SK-N-DZ (cell line): Measurements from ENCODE around the gene UXS1.

Experiments
- DNase-seq: peaks from one replicate; pipeline ENCODE4 v3.0.0-alpha.2; 2015; ENCODE audit warnings: low spot score

UXS1 gene

DNA sequence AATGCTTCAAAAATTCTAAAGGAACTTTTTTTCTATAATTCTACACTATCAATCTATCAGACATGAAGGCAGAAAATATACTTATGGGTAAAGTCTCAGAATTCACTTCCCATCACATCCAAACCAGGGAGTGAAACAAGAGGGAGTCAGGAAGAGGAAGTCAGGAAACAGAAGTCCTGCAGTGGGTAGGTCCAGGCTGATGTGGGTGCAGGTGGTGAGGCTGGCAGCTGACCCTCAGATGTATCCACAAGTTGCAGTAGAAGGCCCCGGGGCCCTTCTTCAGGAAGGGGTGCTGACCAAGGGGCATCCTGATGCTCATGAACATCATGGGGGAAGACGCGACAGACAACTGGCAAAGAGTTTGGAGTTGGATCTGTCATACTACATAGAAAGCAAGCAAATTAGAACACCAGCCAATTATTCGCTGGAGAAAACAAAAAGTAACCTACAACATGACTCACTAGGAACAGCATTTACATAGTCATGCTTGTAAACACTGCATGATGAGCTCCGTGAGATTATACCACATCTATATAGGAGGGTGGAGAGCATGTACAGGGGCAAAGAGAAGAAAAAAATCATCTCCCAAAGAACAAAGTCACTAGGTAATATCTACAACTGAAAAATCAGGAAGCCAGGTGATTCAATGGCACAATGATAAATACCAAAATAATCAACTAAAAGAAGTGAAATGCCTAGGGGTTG is 4.2 kb downstream of the UXS1 start:
- no peak for DNase-seq

DNA sequence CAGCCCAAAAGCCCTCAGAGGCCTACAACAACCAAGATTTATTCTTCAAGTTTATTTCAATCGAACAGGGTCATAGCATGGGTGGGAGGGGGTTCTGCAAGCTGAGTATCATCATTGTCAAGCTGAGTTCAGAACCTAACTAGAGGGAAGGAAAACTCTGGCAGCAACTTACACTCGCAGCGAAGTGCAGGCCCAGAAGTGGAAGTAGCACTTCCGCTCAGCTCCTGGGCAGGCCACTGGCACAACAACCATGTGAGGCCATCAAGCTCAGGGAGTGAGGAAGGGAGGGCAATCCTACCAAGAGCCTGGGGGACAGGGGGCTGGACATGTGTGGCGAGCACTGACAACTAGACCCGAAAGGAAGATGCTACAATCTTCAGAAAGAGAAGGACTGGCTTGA is 4.8 kb downstream of the UXS1 start:
- no peak for DNase-seq

DNA sequence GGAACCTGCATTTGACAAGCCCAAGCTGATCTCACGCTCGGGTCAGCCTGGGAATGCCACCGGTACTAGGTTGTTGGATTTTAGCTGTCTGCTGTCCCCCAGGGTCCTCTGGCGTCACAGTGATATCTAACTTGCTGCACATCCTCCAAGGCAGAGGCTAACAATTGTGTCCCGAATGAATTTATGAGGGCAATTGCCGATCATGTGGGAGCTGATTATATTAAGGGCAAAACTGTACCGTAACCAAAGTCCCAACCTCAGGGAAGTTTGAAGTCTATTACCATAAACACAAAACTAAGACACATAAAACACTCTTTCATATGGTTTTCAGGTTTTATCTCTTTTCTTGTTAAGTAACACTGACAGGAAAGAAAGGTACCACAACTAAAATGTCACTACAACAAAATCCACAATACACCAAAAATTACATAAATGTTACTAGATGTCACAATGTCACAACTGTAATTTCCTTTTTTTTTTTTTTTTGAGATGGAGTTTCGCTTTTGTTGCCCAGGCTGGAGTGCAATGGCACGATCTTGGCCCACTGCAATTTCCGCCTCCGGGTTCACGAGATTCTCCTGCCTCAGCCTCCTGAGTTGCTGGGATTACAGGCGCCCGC is 6.7 kb downstream of the UXS1 start:
- no peak for DNase-seq

DNA sequence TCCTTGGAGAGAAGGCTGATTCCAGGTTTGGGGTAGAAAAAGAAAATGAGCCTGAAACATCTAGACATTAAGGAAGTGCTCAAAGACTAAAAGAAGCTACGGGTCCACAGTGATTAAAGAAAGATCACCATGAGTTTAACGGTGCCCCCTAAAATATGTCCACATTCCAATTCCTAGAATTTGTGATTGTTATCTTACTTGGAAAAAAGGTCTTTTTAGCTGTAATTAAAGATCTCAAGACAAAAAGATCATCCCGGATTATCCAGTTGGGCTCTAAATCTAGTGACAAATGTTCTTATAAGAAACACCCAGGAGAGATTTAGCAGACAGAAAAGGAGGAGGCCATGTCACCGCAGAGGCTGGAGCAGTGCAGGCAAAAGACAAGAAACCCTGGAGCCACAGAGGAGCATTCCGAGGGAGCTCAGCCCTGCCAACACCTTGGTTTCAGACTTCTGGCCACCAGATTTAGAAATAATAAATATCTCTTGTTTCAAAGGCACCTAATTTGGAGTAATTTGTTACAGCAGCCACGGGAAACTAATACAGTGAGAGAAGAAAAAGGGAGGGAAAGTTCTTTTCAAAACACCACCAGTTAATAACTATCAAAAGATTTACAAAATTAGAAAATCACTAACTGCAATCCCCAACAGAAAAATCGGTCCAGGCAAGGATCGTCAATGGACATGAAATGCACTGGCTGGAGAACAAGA is 8.5 kb downstream of the UXS1 start:
- no peak for DNase-seq

DNA sequence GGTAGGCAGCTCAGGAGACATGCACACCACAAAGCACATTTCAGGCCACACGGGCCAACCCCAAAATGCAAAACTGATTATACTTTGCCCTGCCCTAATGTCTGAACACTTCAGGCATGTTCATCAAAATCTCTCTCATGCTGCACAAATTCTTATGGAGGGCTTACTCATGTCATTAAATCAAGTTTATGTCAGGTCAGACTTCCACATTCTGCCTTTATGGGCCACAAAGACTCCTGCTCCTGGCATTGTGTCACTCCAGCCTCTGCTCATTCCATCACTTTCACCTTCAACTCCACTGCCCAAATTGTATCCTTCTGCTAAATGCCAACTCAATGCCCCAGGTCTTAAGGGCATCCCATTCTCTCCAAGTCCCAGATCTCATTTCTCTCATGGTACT is 9.2 kb downstream of the UXS1 start:
- DNase-seq = no peak

DNA sequence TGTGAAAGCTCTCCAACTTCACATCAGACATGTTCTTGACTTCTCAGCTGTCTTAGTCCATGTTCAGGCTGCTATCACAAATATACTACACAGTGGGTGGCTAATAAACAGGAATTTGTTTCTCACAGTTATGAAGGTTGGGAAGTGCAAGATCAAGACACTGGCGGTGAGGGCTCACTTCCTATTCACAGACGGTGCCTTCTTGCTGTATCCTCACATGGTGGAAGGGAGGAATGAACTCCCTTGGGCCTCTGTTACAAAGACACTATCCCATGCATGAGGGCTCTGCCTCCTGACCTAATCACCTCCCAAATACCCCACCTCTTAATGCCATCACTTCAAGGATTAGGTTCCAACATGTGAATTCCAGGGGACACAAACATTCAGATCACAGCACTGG is 9.7 kb downstream of the UXS1 start:
- no peak for DNase-seq

DNA sequence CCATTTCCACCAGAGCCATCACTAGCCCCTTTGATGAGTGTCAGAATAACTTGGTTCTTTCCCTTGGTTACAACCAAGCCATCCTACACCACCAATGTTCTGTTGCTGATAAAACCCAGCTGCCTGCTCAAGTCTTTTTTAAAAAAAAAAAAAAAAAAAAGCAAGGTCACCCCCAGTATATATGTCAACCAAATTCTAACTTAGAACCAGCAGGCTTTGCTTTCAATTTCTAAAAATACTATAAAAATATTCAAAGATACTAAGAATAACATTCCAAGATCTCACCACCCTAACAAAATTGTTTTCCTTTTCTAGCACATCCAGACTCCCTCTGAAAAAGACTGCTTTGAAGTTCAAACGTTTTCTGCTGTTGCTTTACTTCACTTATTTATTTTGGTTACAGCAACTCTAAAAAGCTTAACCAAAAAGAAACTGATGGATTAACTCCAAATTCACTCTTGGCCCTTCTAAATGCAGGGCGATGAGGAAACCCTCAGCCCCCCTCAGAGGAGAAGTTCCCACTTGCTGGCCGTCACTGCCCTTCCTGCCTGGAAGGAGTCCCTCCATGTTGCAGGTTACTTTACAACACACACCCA is 10.9 kb downstream of the UXS1 start:
- no peak for DNase-seq

DNA sequence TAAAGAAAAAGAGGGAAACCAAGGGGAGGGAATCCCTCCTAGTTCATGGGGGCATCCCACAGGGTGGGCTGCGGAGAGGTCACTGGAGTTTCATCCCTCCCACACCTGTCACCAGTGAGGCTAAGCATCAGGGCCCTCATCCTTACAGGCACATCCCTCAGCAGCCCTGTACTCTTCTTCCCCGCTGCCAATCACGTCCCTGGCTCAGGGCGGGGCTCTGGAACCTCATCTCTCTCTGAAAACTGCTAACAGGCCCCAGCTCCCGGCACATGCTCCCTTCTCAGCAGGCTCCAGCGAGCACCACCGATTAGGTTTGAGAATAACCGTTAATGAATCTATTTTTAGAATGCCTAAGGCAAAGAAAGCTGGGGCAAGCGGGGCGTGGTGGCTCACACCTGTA is 13.0 kb downstream of the UXS1 start:
- no peak for DNase-seq

DNA sequence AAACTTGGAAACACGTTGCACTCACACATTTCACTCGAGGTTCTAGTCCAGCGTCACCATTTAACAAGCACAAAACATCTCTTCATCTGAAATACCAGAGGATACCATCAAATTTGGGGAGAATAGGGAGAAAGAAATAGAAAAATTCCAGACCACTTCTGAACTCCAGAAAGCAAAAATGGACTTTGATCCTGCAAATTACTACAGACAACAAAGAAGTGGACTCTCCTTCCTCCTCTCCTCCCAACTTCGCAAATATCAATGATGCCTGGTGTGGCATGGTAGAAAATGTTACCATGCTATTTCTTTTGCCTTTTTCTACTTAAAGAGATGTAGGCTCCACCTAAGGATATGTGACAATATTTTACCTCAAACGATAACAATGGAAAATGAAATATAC is 13.5 kb downstream of the UXS1 start:
- no peak for DNase-seq

DNA sequence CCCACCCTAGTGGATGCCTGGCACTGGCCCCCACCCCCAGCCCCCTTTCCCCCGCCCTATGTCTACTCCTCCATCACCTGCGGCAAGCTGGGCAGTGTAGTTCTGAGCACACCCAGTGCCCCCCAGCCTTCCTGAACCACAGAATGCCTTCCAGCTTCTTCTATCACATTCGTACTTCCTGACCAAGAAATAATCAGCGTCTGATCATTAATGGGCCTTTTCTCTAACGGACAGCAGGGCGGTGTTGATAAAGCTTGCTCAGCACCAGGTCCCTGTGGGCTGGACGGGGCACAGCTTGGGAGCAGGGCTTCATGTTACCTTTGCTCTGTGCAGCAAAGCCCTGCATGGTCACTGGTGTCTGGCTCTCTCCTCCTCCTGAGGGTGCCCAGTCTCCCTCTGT is 15.4 kb downstream of the UXS1 start:
- DNase-seq = no peak

DNA sequence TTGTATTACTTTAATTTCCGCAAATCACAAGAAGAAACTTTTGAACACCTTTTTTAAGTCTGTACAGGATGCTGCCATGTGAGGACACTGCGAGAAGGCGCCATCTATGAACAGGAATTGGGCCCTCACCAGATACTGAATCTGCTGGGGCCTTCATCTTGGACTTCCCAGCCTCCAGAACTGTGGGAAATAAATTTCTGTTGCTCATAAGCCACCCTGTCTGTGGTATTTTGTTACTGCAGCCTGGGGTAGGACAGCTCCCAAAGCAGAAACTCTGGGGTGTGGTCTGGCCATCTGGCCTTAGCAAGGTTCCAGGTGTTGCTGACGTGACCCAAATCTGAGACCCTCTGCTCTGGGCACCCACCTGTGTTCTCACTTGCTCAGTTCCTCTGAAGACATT is 16.5 kb downstream of the UXS1 start:
- no peak for DNase-seq

DNA sequence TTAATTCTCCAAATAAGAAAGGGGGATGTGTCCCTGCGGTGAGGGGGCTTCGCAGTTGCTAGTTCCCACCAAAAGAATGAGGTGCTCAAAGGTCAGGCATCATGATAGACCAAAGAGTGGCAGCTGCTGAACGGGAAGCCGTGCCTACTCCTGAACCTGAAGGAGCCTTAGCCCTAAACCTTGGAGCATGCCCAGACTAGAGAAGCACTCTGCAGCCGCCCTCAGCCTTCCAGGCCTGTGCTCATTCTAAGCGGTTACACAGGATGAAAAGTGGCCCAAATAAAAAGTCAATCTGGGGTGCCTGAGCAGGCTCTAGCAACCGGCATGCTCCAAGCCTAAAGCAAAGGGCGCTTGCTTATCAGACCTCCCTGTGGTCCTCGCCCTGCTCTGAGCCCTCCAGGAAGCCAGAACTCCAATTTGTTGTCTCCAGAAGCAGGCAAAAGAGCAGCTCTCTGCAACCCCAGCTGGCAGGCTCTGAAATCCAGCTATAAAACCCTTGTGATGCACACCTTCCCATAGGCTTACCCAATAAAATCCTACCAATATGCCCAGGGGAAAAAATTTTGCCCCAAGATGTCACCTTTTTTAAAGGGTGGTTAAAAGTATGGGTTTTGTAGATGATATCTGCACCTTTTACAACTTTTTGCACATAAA is 17.5 kb downstream of the UXS1 start:
- DNase-seq = no peak

DNA sequence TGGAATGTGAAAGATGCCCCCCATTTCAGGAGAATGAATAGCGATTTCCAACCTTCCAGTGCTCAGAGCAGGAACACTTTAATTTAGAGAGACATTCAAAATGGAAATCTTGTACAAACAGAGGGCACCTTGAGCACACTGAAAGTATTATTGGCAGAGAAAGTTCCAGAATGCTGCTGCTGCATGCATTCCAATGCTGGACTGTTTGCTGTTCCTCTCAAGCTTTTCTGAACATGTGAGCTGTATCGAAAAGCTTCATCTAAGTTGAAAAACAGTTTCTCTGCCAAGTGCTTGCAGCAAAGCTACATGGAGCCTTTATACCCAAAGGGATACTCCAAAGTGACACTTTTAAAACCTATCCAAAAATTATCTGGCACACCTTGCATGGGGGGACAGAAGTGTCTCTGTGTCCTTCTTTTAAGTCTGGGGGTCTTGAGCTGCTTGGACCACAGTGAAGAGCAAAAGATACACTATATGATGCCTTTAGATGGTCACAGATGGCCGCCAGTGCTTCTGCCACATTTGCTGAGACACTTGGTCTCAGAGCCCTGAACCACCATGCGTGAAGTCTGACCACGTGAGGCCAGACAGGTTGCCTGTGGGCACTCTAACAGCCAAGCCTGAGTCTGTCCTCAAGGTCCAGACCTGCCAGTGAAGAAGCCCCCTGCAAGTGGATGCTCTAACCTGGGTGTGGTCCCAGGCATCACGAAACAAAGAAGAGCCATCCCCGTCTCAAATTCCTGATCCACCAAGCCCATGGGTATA is 18.8 kb downstream of the UXS1 start:
- no peak for DNase-seq

DNA sequence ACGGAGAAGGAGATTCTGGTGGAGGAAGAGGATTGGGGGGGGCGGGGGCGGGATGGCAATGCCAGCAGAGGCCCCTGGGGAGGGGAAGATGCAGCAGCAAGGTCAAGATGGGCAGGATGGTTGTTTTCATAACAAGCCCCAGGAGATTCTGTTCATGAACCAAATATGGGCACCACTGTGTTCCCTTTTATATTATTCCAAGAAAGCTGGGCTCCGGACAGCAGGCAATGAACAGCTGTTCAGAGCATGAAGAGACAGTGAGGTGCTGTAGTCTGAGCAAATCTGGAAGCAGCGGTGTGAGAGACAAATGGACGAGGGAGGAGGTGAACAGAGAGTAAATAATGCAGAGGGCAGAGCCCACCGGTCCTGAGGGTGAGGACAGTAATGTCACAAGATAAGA is 20.0 kb downstream of the UXS1 start:
- no peak for DNase-seq

DNA sequence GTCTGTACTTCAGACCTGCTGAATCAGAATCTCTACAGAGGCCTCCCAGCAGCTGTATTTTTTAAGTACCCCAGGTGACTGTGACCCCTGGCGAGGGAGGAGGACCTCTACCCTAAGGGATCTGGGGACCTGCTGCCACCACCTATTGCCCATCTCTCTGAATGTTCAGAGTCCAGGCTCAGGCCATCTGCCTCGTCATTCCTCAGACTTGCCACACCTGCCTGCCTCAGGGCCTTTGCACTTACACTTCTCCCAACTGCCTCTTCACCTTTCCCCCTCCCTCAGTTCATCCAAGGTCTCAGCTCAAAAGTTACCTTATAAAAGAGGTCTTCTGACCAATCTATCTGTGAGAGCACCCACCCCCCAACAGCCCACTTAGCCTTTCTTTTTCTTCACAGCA is 21.5 kb downstream of the UXS1 start:
- DNase-seq = no peak

DNA sequence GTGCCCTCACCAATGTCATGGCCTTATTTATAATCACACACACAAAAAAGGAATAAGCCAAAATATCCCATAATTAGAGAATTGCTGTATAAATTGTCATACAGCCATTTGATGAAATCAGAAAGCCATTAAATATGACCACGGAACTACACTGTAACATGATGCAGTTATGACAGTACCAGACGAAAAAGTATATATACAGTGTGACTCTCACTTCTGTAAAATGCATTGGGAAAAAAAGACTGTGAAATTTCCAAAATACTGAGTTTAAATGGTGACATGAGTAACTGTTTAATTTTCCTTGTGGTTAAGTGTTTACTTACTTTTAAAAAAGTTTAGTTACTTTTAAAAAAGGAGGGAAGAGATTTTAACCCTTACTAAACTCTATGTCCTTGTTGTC is 25.4 kb downstream of the UXS1 start:
- DNase-seq = no peak

DNA sequence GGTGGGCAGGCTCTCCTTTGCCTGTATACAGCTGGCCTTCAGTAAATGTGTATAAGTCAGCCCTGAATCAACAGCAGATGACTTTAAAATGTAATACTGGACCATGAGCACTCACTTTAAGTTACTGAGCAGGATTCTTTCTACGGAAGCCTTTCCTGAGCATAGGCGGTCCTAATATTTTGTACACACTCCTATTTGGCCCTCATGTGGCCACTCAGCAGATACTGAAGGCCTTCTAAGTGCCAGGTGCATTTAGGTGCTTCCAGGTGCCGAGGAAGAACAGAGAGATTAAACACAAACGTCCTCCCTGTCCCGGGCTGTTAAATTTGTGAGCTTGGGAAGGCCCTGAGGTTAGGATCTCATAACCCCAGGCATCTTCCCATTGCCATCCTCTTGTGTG is 27.0 kb downstream of the UXS1 start:
- DNase-seq = no peak

DNA sequence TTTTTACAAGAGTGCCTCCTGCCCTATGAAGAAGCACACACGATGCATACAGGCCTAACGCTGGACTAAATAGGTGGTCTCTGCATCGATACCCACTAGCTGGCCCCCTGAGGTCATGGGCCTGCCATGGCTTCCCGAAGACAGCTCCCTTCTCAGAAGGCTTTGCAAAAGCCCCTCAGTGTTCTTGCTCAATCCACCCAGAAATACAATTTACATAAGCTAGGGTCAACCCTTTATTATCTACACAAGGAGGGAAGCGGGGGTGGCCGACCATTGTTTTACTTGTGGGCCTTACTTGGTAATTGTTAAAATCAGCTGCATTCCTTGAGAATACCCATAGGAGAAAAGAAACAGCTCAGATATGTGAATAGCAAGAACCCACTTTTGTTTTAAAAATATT is 28.5 kb downstream of the UXS1 start:
- DNase-seq = no peak

DNA sequence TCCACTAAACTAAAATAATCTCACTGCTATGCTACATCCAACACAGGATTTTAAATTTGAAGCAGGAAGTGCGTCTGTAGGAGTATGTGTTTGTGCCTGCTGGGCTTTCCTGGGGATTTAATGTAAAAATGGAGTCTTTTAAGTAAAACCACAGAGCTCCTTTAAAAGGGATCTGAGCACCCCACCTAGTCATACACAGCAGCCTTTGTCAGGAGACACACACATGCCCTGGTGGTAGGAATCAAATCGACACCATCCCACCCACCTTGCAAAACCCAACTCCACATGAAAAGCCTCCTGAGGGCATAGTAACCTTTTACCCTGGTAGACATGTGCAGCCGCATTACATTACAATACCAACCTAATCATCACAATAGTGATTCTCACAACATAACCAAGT is 29.1 kb downstream of the UXS1 start:
- DNase-seq = no peak

DNA sequence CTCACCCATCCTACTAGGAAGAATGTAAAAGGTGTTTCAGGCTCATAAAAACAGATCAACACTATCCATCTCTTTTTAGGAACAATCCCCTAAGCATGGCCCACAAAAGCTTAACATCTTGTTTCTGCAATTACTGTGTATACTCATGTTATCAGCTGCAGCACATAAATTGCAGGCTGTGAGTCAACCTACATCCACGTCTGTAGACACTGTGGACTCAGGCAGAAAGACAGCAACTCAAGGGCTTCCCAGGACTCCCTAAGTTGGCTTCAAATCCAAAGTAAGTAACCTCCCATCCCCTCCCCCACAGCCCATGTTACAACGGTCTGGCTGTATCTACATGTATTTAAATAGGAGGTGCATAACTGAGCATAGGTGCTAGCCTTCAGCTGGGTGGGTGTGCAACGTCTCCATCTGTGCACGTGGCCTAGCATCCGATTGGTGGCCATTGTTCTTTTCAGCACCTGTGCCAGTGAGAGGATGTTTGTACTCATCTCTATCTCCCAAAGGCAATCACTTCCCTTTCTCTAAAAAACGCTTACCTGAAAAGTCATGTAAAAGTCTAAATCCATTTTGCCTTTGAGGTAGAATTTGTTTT is 30.1 kb downstream of the UXS1 start:
- no peak for DNase-seq
